AG04450 (cell line): ENCODE results near the gene TRIM47. TPM values are rescaled to one million over a fixed set of nuclear protein-coding genes. Genes with fewer than 3 reads are reported as not detected.

ENCODE experiments used
- CTCF ChIA-PET: fragments of 300-600, 350-600 bp; formaldehyde crosslinking; extraction: SDS; loops from one replicate; lab custom pipeline; 2022; ENCODE audit warnings: antibody characterized with exemption, inconsistent platforms; lab: Charles Lee
- POLR2A ChIA-PET: fragments of 350-600 bp; formaldehyde crosslinking; extraction: SDS; loops from one replicate; lab custom pipeline; 2021; ENCODE audit warnings: antibody characterized with exemption, inconsistent platforms; lab: Yijun Ruan, JAX
- DNase-seq: peaks from one replicate; pipeline ENCODE4 v3.0.0-alpha.2; 2011; ENCODE audit warnings: low read depth, low spot score
- H3K27ac ChIP-seq: one replicate; pipeline ENCODE4 v1.5.1; 2012; ENCODE audit warnings: low read depth, low read length, control low read depth
- H3K27me3 ChIP-seq: one replicate; pipeline ENCODE4 v1.6.0; 2012; ENCODE audit warnings: low read length; ENCODE audit not compliant: control insufficient read depth, insufficient read depth
- H3K4me3 ChIP-seq: 2 replicates; pipeline ENCODE4 v1.5.1; 2011; ENCODE audit warnings: mild to moderate bottlenecking, low read depth, low read length, control low read depth
- H3K9me3 ChIP-seq: 2 replicates; pipeline ENCODE4 v1.5.1; 2012; ENCODE audit warnings: low read length; ENCODE audit not compliant: control insufficient read depth, insufficient read depth
- CTCF ChIP-seq: IDR thresholded peaks from 2 replicates; pipeline ENCODE4 v1.5.1; 2011; ENCODE audit warnings: low read depth, low read length, control low read depth, inconsistent platforms
- polyA minus RNA-seq: library from RNA; depleted of rRNA, polyadenylated mRNA; stranded (reverse); fragments of >200 nt; gene quantifications from 2 replicates; pipeline ENCODE4 v1.2.3, GENCODE V29; 2011; rRNA and poly(A)+ RNA removed
- polyA plus RNA-seq: library from polyadenylated mRNA; depleted of rRNA; stranded (reverse); fragments of >200 nt; gene quantifications from 2 replicates; pipeline ENCODE4 v1.2.3, GENCODE V29; 2011; rRNA removed

The TRIM47 gene
- polyA plus RNA-seq (5.7 and 9.2 TPM in 2 replicates), polyA minus RNA-seq (8.8 and 13.8 TPM in 2 replicates)

GRCh38 chr17:75878174-75878998 lies at the start of gene TRIM47:
TSS of gene TRIM47 (minus strand) at chr17:75878581. CDS start at chr17:75878548, 33 bp downstream.
- H3K9me3 ChIP-seq = no peaks in the 10 kb centered on the region; the same call in 1 of the 2 replicates
- H3K27me3 ChIP-seq = peaks cover 6% of the 10 kb centered on the region
- ChIA-PET POLR2A (interaction anchor here (0.6 to 1.4 kb wide), 8 partner anchors 8 to 349 kb away, joined by 3 to 8 read pairs (median 3); partner anchors contain the start of gene WBP2), CTCF (interaction anchor here (0.6 to 1.9 kb wide), 7 partner anchors 9 to 136 kb away, joined by 3 to 12 read pairs (median 4); partner anchors contain the start of gene MRPL38)
- no peak for DNase-seq
- H3K27ac ChIP-seq = peak within 1 kb of the TSS; percentile 89
- peak within 1 kb of the TSS; percentile 73 for H3K4me3 ChIP-seq
- TF ChIP-seq CTCF = peak; percentile 40; the same call in 1 of the 2 replicates

GRCh38 chr17:75927286-75927922 lies 49.0 kb upstream of the TRIM47 start:
- no peak overlapping the region for H3K4me3 ChIP-seq
- no peak overlapping the region for H3K27ac ChIP-seq
- POLR2A ChIA-PET = no interaction called here
- peak; percentile 23; the same call in 1 of the 2 replicates for TF ChIP-seq CTCF
- CTCF ChIA-PET = interaction anchor here (0.6 to 0.9 kb wide), 5 partner anchors 11 to 87 kb away, joined by 3 read pairs; no protein-coding TSS in a partner anchor
- DNase-seq = no peak
- H3K27me3 ChIP-seq = no peaks in the 10 kb centered on the region
- no peaks in the 10 kb centered on the region for H3K9me3 ChIP-seq

- TF ChIP-seq CTCF = no peak
- H3K4me3 ChIP-seq = no peak overlapping the region
- ChIA-PET POLR2A (no interaction called here), CTCF (interaction anchor here (0.8 kb wide), 1 partner anchor 21 kb away, joined by 3 read pairs; no protein-coding TSS in a partner anchor)
- no peaks in the 10 kb centered on the region for H3K9me3 ChIP-seq
- H3K27me3 ChIP-seq = no peaks in the 10 kb centered on the region
- no peak overlapping the region for H3K27ac ChIP-seq
- no peak for DNase-seq
These were observed 48.1 kb upstream of the TRIM47 start for GRCh38 chr17:75926456-75926855.

GRCh38 chr17:75925912-75926311 lies 47.5 kb upstream of the TRIM47 start:
- TF ChIP-seq CTCF = no peak
- POLR2A ChIA-PET = interaction anchor here (1.1 kb wide), 1 partner anchor 13 kb away, joined by 9 read pairs; no protein-coding TSS in a partner anchor
- CTCF ChIA-PET = interaction anchor here (0.6 to 1.1 kb wide), 2 partner anchors 21 to 25 kb away, joined by 3 to 9 read pairs; no protein-coding TSS in a partner anchor

More at GRCh38 chr17:75925912-75926311, 47.5 kb upstream of the TRIM47 start:
- Histone ChIP-seq H3K27me3 (no peaks in the 10 kb centered on the region), H3K9me3 (no peaks in the 10 kb centered on the region), H3K27ac (no peak overlapping the region), H3K4me3 (no peak overlapping the region)
- no peak for DNase-seq
